ENCODE measurements around the gene GMDS.

The GMDS gene

GRCh38 chr6:1633366-1634021 is 611.9 kb downstream of the GMDS start:
- no peak for DNase-seq

- DNase-seq, result no peak
These were observed 614.2 kb downstream of the GMDS start for GRCh38 chr6:1631251-1631650.

- DNase-seq, result no peak
These were observed 614.6 kb downstream of the GMDS start for GRCh38 chr6:1630771-1631217.

- DNase-seq, result no peak
These were observed 615.1 kb downstream of the GMDS start for GRCh38 chr6:1630212-1630770.

GRCh38 chr6:1629316-1629715 is 616.1 kb downstream of the GMDS start:
- DNase-seq, result no peak

GRCh38 chr6:1627827-1628560 is 617.4 kb downstream of the GMDS start:
- no peak for DNase-seq

GRCh38 chr6:1626481-1626880 is 618.9 kb downstream of the GMDS start:
- DNase-seq, result no peak

GRCh38 chr6:1625794-1626435 is 619.5 kb downstream of the GMDS start:
- no peak for DNase-seq

GRCh38 chr6:1624851-1625781 is 620.3 kb downstream of the GMDS start:
- DNase-seq, result no peak

GRCh38 chr6:1624058-1624850 is 621.2 kb downstream of the GMDS start:
- no peak for DNase-seq

GRCh38 chr6:1623769-1624057 is 621.7 kb downstream of the GMDS start:
- DNase-seq, result no peak

- DNase-seq, result no peak
These were observed 622.3 kb downstream of the GMDS start for GRCh38 chr6:1622851-1623768.

- no peak for DNase-seq
These were observed 623.1 kb downstream of the GMDS start for GRCh38 chr6:1622220-1622850.

GRCh38 chr6:1621070-1621701 is 624.2 kb downstream of the GMDS start:
- DNase-seq, result no peak

- DNase-seq, result no peak
These were observed 624.8 kb downstream of the GMDS start for GRCh38 chr6:1620504-1621069.

- no peak for DNase-seq
These were observed 625.5 kb downstream of the GMDS start for GRCh38 chr6:1619673-1620503.

GRCh38 chr6:1619098-1619672 is 626.2 kb downstream of the GMDS start:
- DNase-seq, result no peak

Measured in activated CD4-positive, CD25-positive, alpha-beta regulatory T cell (primary cell).